Measurements from ENCODE around the gene MDFIC. TPM values are rescaled to one million over a fixed set of nuclear protein-coding genes. Genes with fewer than 3 reads are reported as not detected.
A peak's percentile ranks its signal among the peaks of the same experiment; 100 is the strongest.

The MDFIC gene
- total and polyA plus RNA-seq, 2 of the 4 experiments (the other 2 are of a cell fraction): 16.9 to 35.0 TPM

GRCh38 chr7:114917211-114917839 lies 4.6 kb upstream of the MDFIC start:
- Histone ChIP-seq H3K18ac (ENCODE audit: low read depth, low read length) (peak overlapping the region; percentile 13; the same call in 1 of the 2 replicates), H2AK5ac (ENCODE audit: low read depth, low read length) (no peak overlapping the region), H3K79me1 (ENCODE audit: low read depth in 1 of 2, low read length in 2 of 2) (no peaks in the 10 kb centered on the region), H2AK9ac (replicated peaks; ENCODE audit: low read depth, low read length, poor library complexity) (no peak overlapping the region), H2AFZ (replicated peaks; ENCODE audit: low read length, poor library complexity) (no peak overlapping the region), H3K23ac (ENCODE audit: low read depth, low read length) (no peak overlapping the region), H3K4me3 (ENCODE audit: insufficient read depth, low read depth, low read length) (no peak overlapping the region), H3K4me2 (ENCODE audit: low read depth, low read length) (no peak overlapping the region), H3K9ac (ENCODE audit: low read depth, low read length) (no peak overlapping the region), H3K27ac (ENCODE audit: insufficient read depth, low read length) (no peak overlapping the region), H3K9me3 (ENCODE audit: control insufficient read depth, insufficient read depth, low read length) (no peaks in the 10 kb centered on the region), H2BK120ac (ENCODE audit: low read depth, low read length) (no peak overlapping the region), H4K91ac (ENCODE audit: insufficient read depth, low read depth, low read length) (no peak overlapping the region), H3K14ac (replicated peaks; ENCODE audit: low read depth, low read length) (no peak overlapping the region; the same call in 1 of the 2 replicates), H3K9me1 (ENCODE audit: insufficient read depth, low read length) (0 out of 2 replicates have a peak, but pooled peaks cover 2% of the 10 kb centered on the region), H2BK5ac (ENCODE audit: low read depth, low read length, poor library complexity, severe bottlenecking) (no peak overlapping the region), H3K4ac (ENCODE audit: low read depth, low read length) (no peak overlapping the region), H3K27me3 (ENCODE audit: control insufficient read depth, insufficient read depth, low read length) (no peaks in the 10 kb centered on the region), H4K20me1 (ENCODE audit: insufficient read depth, low read length) (no peaks in the 10 kb centered on the region), H3K56ac (ENCODE audit: extremely low read depth, insufficient read depth, low read length) (no peak overlapping the region), H3K4me1 (ENCODE audit: control insufficient read depth, insufficient read depth, low read length) (peaks cover 2% of the 10 kb centered on the region; the same call in 1 of the 2 replicates), H4K8ac (ENCODE audit: low read depth in 2 of 2, low read length in 2 of 2) (no peak overlapping the region), H2BK20ac (ENCODE audit: low read depth, low read length) (no peak overlapping the region), H4K5ac (ENCODE audit: low read depth, low read length) (no peak overlapping the region), H2BK15ac (ENCODE audit: low read depth, low read length) (no peak overlapping the region), H3K36me3 (ENCODE audit: control insufficient read depth, insufficient read depth, low read length) (no peaks in the 10 kb centered on the region)
- in situ Hi-C loops (cut with MboI; ENCODE audit: low sequenced_read_pairs): no loop called here
- ATAC-seq (ENCODE audit: low read depth) (no peak), DNase-seq (no peak)
- no peak for TF ChIP-seq RFX5 (IDR thresholded peaks at IDR 0.05; ENCODE audit: low read depth, low read length)
- 69% methylated on average over 3 of the region's 4 CpGs; no CpG with 5 or more reads in 1 of the 2 experiments for WGBS, 2 experiments (ENCODE audit: extremely low coverage in 2 of 2, insufficient read length in 1 of 2)
- dilution Hi-C loops (cut with HindIII; ENCODE audit: low sequenced_read_pairs, unreplicated experiment): no loop called here
- POLR2A ChIA-PET (ENCODE audit: unreplicated experiment): no interaction called here
- no TSS peak for BruUV-seq (replicated peaks)
- intact Hi-C loops (cut with micrococcal nuclease): no loop called here
- CTCF ChIA-PET: no interaction called here

All from IMR-90 (cell line).